Measurements from ENCODE around the gene SEL1L3. TPM values are rescaled to one million over a fixed set of nuclear protein-coding genes. Genes with fewer than 3 reads are reported as not detected.
A peak's percentile ranks its signal among the peaks of the same experiment; 100 is the strongest.

SEL1L3 gene
- total RNA-seq, 2 donors from 2014 or later, result 14.9 to 24.5 TPM

GRCh38 chr4:25838526-25838925 lies 24.3 kb downstream of the SEL1L3 start:
- DNase-seq, result peak; percentile 77
- TF ChIP-seq CTCF (conservative IDR thresholded peaks at IDR 0.05), result no peak

GRCh38 chr4:25837107-25837506 lies 25.7 kb downstream of the SEL1L3 start:
- H3K36me3 Mint-ChIP-seq (ENCODE audit: low read depth), result no peaks in the 10 kb centered on the region
- Histone ChIP-seq H3K36me3 (ENCODE audit: control insufficient read depth, insufficient read depth, low read length) (no peaks in the 10 kb centered on the region), H3K9me3 (ENCODE audit: control insufficient read depth, low read length) (no peaks in the 10 kb centered on the region), H3K4me1 (ENCODE audit: control insufficient read depth, insufficient read depth, low read length) (no peaks in the 10 kb centered on the region), H3K4me3 (ENCODE audit: low read length) (no peak overlapping the region), H3K9ac (ENCODE audit: extremely low read depth, low read length, poor library complexity, severe bottlenecking) (no peak overlapping the region), H3K27me3 (ENCODE audit: control insufficient read depth, insufficient read depth, low read length, poor library complexity, severe bottlenecking) (no peaks in the 10 kb centered on the region), H3K27ac (ENCODE audit: low read depth, low read length) (no peak overlapping the region)
- no peaks in the 10 kb centered on the region for H3K9me3 Mint-ChIP-seq
- no peak for DNase-seq
- 93 to 100% methylated on average over 2 to 4 of the region's 4 CpGs for WGBS, 2 experiments (ENCODE audit: insufficient coverage in 1 of 2, insufficient read length in 1 of 2)
- no peaks in the 10 kb centered on the region for H3K27me3 Mint-ChIP-seq (ENCODE audit: insufficient read depth)
- H3K27ac Mint-ChIP-seq, result no peak overlapping the region
- TF ChIP-seq CTCF (conservative IDR thresholded peaks at IDR 0.05), result no peak
- no peaks in the 10 kb centered on the region for H3K4me1 Mint-ChIP-seq
- H3K4me3 Mint-ChIP-seq, result no peak overlapping the region

More at GRCh38 chr4:25838526-25838925, 24.3 kb downstream of the SEL1L3 start:
- Histone ChIP-seq H3K9ac (ENCODE audit: extremely low read depth, low read length, poor library complexity, severe bottlenecking) (no peak overlapping the region), H3K4me3 (ENCODE audit: low read length) (no peak overlapping the region), H3K4me1 (ENCODE audit: control insufficient read depth, insufficient read depth, low read length) (no peaks in the 10 kb centered on the region), H3K27ac (ENCODE audit: low read depth, low read length) (no peak overlapping the region), H3K27me3 (ENCODE audit: control insufficient read depth, insufficient read depth, low read length, poor library complexity, severe bottlenecking) (no peaks in the 10 kb centered on the region), H3K9me3 (ENCODE audit: control insufficient read depth, low read length) (no peaks in the 10 kb centered on the region), H3K36me3 (ENCODE audit: control insufficient read depth, insufficient read depth, low read length) (no peaks in the 10 kb centered on the region)
- no peaks in the 10 kb centered on the region for H3K4me1 Mint-ChIP-seq
- H3K9me3 Mint-ChIP-seq, result no peaks in the 10 kb centered on the region
- WGBS, 2 experiments (ENCODE audit: insufficient coverage in 1 of 2, insufficient read length in 1 of 2), result 72% methylated on average over 8 of the region's 8 CpGs; no CpG with 5 or more reads in 1 of the 2 experiments
- no peak overlapping the region for H3K4me3 Mint-ChIP-seq
- H3K27ac Mint-ChIP-seq, result no peak overlapping the region
- H3K27me3 Mint-ChIP-seq (ENCODE audit: insufficient read depth), result no peaks in the 10 kb centered on the region
- no peaks in the 10 kb centered on the region for H3K36me3 Mint-ChIP-seq (ENCODE audit: low read depth)

GRCh38 chr4:25835384-25835783 lies 27.4 kb downstream of the SEL1L3 start:
- Mint-ChIP-seq H3K9me3 (no peaks in the 10 kb centered on the region), H3K27ac (no peak overlapping the region), H3K27me3 (ENCODE audit: insufficient read depth) (no peaks in the 10 kb centered on the region), H3K36me3 (ENCODE audit: low read depth) (no peaks in the 10 kb centered on the region), H3K4me1 (no peaks in the 10 kb centered on the region), H3K4me3 (no peak overlapping the region)
- H3K9ac ChIP-seq (ENCODE audit: extremely low read depth, low read length, poor library complexity, severe bottlenecking), result no peak overlapping the region
- H3K27ac ChIP-seq (ENCODE audit: low read depth, low read length), result no peak overlapping the region
- 83 to 90% methylated on average over 1 of the region's 1 CpG for WGBS, 2 experiments (ENCODE audit: insufficient coverage in 1 of 2, insufficient read length in 1 of 2)
- H3K36me3 ChIP-seq (ENCODE audit: control insufficient read depth, insufficient read depth, low read length), result no peaks in the 10 kb centered on the region
- no peaks in the 10 kb centered on the region for H3K4me1 ChIP-seq (ENCODE audit: control insufficient read depth, insufficient read depth, low read length)
- no peak for DNase-seq
- H3K9me3 ChIP-seq (ENCODE audit: control insufficient read depth, low read length), result no peaks in the 10 kb centered on the region
- no peak overlapping the region for H3K4me3 ChIP-seq (ENCODE audit: low read length)
- no peaks in the 10 kb centered on the region for H3K27me3 ChIP-seq (ENCODE audit: control insufficient read depth, insufficient read depth, low read length, poor library complexity, severe bottlenecking)
- TF ChIP-seq CTCF (conservative IDR thresholded peaks at IDR 0.05), result no peak

All from endodermal cell (in vitro differentiated cells).